Measurements from ENCODE around the gene NOL12. TPM values are rescaled to one million over a fixed set of nuclear protein-coding genes. Genes with fewer than 3 reads are reported as not detected.
"Not testable (repeated sequence)": the region's sequence is repeated elsewhere in the genome, so short reads cannot be mapped to it uniquely, and the experiment has no call there.

NOL12 gene
- total RNA-seq, 2 donors from 2014 or later = 12.0 to 13.8 TPM

- no peak for DNase-seq (ENCODE audit: low spot score)
- intact Hi-C loops (cut with DNase I) = no loop called here
These were observed 10.0 kb upstream of the NOL12 start for GRCh38 chr22:37675930-37676735.

GRCh38 chr22:37676736-37677492 is 9.2 kb upstream of the NOL12 start:
- intact Hi-C loops (cut with DNase I) = no loop called here
- DNase-seq (ENCODE audit: low spot score) = peak; percentile 96

GRCh38 chr22:37677493-37677974 is 8.6 kb upstream of the NOL12 start:
- intact Hi-C loops (cut with DNase I) = no loop called here
- no peak for DNase-seq (ENCODE audit: low spot score)

GRCh38 chr22:37678372-37678771 is 7.8 kb upstream of the NOL12 start:
- intact Hi-C loops (cut with DNase I) = no loop called here

GRCh38 chr22:37679670-37680069 is 6.5 kb upstream of the NOL12 start:
- intact Hi-C loops (cut with DNase I) = loop anchor here in 1 of 2 donors (5.0 kb wide), 1 partner anchor 37 kb away; no protein-coding TSS in a partner anchor

More at GRCh38 chr22:37678372-37678771, 7.8 kb upstream of the NOL12 start:
- DNase-seq (ENCODE audit: low spot score) = no peak

GRCh38 chr22:37680191-37680851 is 5.8 kb upstream of the NOL12 start:
- intact Hi-C loops (cut with DNase I) = loop anchor here in 1 of 2 donors (5.0 kb wide), 1 partner anchor 38 kb away; no protein-coding TSS in a partner anchor
- DNase-seq (ENCODE audit: low spot score) = no peak

More at GRCh38 chr22:37679670-37680069, 6.5 kb upstream of the NOL12 start:
- DNase-seq (ENCODE audit: low spot score) = no peak

- intact Hi-C loops (cut with DNase I) = loop anchor here in 1 of 2 donors (5.0 kb wide), 1 partner anchor 39 kb away; no protein-coding TSS in a partner anchor
These were observed 5.1 kb upstream of the NOL12 start for GRCh38 chr22:37681001-37681424.

GRCh38 chr22:37681556-37682049 is 4.5 kb upstream of the NOL12 start:
- intact Hi-C loops (cut with DNase I) = loop anchor here in 1 of 2 donors (5.0 kb wide), 1 partner anchor 39 kb away; no protein-coding TSS in a partner anchor
- peak; percentile 91 for DNase-seq (ENCODE audit: low spot score)

More at GRCh38 chr22:37681001-37681424, 5.1 kb upstream of the NOL12 start:
- no peak for DNase-seq (ENCODE audit: low spot score)

- DNase-seq (ENCODE audit: low spot score) = no peak
- intact Hi-C loops (cut with DNase I) = loop anchor here in 1 of 2 donors (5.0 kb wide), 1 partner anchor 43 kb away; no protein-coding TSS in a partner anchor
These were observed 1.1 kb upstream of the NOL12 start for GRCh38 chr22:37684803-37685615.

GRCh38 chr22:37690407-37690806 is 4.3 kb downstream of the NOL12 start:
- intact Hi-C loops (cut with DNase I) = no loop called here
- DNase-seq (ENCODE audit: low spot score) = no peak

- intact Hi-C loops (cut with DNase I) = no loop called here
- DNase-seq (ENCODE audit: low spot score) = no peak
These were observed 4.9 kb downstream of the NOL12 start for GRCh38 chr22:37690901-37691504.

GRCh38 chr22:37692627-37693285 is 6.6 kb downstream of the NOL12 start:
- DNase-seq (ENCODE audit: low spot score) = no peak
- intact Hi-C loops (cut with DNase I) = no loop called here

- intact Hi-C loops (cut with DNase I); DNase-seq (ENCODE audit: low spot score): not testable (repeated sequence)
These were observed 8.0 kb downstream of the NOL12 start for GRCh38 chr22:37694131-37694530.

GRCh38 chr22:37696260-37696656 is 10.1 kb downstream of the NOL12 start:
- not testable (repeated sequence) for DNase-seq (ENCODE audit: low spot score)

GRCh38 chr22:37696657-37697537 is 10.8 kb downstream of the NOL12 start, which contains the start of gene TRIOBP:
Gene TRIOBP (plus strand): TSS chr22:37697048. CDS start chr22:37701366, 4,318 bp downstream.
- intact Hi-C loops (cut with DNase I) = no loop called here
- DNase-seq (ENCODE audit: low spot score) = peak; percentile 97

More at GRCh38 chr22:37696260-37696656, 10.1 kb downstream of the NOL12 start:
- intact Hi-C loops (cut with DNase I) = not testable (repeated sequence)

- no peak for DNase-seq (ENCODE audit: low spot score)
- intact Hi-C loops (cut with DNase I) = no loop called here
These were observed 11.3 kb downstream of the NOL12 start for GRCh38 chr22:37697538-37697835.

Measured in posterior vena cava (tissue), 2 donors.